ENCODE results near the gene SLC12A6.
"Not testable (repeated sequence)": the region's sequence is repeated elsewhere in the genome, so short reads cannot be mapped to it uniquely, and the experiment has no call there.

SLC12A6 gene

DNA sequence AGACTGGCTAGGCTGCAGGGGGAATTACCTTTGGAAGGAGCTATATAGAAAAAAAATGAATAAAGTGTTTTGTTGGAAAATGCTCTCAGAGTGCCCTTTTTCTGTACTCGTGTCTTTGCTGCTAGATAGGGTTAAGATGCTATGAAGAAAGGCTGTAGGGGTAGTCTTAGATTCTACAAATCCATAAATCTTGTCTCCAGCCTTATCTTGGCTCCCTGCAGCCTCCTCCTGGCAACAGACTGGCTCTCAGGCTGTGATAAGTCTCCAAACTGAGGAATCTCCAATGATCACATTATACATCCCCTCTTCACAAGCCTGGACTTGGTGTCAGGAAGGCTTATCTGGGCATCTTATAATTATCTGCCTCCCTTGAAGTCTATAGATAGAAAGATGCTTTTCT, 20.1 kb upstream of the SLC12A6 start:
- no peak for DNase-seq (ENCODE audit: low read depth in 2 of 2)

DNA sequence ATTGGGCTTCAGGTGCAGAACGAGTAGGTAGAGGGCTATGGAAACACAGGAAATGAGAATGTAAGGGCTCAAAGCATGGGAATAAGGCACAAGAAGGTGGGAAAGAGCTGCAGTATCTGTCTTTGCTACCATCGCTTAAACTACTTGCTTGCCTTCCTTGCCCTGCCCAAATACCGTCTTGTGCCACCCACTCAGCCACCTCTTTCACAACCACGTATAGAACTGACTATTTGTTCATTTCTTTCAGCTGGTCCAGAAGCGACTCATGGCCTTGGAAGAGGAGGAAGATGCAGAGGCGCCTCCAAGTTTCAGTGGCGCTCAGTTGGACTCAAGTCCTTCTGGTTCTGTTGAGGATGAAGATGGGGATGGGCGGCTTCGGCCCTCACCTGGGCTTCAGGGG, 17.7 kb upstream of the SLC12A6 start:
- no peak for DNase-seq (ENCODE audit: low read depth in 2 of 2)

DNA sequence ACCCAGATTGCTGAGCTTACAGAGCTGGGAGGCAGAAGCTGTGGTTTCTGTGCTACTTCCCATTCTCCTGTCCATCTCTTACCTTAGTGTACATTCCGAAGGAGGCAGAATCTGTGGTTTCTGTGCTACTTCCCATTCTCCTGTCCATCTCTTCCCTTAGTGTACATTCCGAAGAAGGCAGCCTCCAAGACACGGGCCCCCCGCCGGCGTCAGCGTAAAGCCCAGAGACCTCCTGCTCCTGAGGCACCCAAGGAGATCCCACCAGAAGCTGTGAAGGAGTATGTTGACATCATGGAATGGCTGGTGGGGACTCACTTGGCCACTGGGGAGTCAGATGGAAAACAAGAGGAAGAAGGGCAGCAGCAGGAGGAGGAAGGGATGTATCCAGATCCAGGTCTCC, 16.7 kb upstream of the SLC12A6 start:
- DNase-seq (ENCODE audit: low read depth in 2 of 2): no peak

DNA sequence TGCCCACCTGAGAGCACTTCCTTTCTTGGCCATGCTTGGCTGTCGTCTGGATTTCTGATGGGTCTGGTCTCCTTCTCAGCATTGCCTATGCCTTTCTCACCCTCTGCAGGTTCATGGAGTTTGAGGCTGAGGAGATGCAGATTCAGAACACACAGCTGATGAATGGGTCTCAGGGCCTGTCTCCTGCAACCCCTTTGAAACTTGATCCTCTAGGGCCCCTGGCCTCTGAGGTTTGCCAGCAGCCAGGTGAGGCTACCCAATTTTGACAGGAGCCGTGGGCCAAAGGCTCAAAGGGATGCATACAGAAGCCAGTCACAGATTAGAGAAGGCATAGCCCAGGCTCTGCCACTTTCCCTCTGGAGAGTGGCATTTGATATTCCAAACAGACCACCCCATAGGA, 16.0 kb upstream of the SLC12A6 start:
- DNase-seq (ENCODE audit: low read depth in 2 of 2): no peak

DNA sequence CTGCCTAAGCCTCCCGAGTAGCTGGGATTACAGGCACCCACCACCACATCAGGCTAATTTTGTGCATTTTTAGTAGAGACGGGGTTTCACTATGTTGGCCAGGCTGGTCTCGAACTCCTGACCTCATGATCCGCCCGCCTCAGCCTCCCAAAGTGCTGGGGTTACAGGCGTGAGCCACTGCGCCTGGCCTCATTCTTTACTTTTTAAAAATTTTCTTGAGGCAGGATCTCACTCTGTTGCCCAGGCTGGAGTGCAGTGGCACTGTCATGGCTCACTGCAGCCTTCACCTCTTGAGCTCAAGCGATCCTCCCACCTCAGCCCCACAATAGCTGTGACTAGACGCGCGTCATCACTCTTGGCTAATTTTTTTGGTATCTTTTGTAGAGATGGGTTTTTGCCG, 15.4 kb upstream of the SLC12A6 start:
- not testable (repeated sequence) for DNase-seq (ENCODE audit: low read depth in 2 of 2)

DNA sequence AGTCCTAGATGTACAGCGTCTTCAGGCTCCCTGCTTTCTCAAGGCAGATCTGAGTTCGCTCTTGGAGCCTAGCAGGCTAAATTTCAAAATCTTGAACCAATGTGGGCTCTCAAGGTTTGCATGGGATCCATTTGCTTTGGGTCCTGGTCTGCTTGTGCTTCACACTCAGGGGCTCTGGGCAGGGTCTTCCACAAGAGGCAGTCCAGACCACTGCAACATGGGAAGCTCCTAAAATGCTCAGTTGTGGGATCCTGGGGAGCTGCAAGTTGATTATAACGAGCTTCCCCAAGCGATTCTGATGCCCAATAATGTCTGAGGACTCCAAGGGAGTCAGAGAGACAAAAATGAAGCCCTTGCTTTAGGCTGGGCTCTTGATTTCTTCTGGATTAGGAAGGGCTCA, 12.2 kb upstream of the SLC12A6 start:
- no peak for DNase-seq (ENCODE audit: low read depth in 2 of 2)

DNA sequence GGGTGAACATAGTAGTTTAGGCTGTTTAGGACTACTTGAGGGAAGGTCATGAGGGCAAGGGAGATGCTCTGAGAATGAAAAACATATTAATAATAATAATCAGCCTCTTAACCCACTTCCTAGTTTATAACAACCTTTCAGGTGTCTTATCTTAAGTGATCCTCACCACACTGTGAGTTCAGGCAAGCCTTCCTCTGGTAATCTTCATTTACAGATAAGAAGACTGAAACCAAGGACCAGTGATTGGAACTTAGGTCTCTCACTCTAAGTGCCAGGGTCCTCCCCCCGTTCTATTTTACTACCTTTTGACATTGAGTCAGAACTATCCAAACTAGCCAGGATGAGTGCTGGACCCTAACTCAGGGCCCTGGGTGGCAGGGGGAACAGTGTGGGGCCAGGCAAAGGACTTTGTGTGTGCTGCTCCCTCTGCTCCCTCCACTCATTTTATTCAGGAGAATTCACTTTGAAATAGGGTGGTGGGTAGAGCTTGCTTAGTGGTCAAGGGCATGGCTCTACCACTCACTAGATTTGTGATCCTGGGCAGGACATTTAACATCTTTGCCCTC, 11.2 kb upstream of the SLC12A6 start:
- DNase-seq (ENCODE audit: low read depth in 2 of 2): no peak

DNA sequence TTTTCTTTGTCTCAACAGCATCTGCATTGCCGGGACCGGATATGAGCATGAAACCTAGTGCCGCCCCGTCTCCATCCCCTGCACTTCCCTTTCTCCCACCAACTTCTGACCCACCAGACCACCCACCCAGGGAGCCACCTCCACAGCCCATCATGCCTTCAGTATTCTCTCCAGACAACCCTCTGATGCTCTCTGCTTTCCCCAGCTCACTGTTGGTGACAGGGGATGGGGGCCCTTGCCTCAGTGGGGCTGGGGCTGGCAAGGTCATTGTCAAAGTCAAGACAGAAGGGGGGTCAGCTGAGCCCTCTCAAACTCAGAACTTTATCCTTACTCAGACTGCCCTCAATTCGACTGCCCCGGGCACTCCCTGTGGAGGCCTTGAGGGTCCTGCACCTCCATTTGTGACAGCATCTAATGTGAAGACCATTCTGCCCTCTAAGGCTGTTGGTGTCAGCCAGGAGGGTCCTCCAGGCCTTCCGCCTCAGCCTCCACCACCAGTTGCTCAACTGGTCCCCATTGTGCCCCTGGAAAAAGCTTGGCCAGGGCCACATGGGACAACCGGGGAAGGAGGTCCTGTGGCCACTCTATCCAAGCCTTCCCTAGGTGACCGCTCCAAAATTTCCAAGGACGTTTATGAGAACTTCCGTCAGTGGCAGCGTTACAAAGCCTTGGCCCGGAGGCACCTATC, 10.5 kb upstream of the SLC12A6 start:
- DNase-seq (ENCODE audit: low read depth in 2 of 2): no peak

DNA sequence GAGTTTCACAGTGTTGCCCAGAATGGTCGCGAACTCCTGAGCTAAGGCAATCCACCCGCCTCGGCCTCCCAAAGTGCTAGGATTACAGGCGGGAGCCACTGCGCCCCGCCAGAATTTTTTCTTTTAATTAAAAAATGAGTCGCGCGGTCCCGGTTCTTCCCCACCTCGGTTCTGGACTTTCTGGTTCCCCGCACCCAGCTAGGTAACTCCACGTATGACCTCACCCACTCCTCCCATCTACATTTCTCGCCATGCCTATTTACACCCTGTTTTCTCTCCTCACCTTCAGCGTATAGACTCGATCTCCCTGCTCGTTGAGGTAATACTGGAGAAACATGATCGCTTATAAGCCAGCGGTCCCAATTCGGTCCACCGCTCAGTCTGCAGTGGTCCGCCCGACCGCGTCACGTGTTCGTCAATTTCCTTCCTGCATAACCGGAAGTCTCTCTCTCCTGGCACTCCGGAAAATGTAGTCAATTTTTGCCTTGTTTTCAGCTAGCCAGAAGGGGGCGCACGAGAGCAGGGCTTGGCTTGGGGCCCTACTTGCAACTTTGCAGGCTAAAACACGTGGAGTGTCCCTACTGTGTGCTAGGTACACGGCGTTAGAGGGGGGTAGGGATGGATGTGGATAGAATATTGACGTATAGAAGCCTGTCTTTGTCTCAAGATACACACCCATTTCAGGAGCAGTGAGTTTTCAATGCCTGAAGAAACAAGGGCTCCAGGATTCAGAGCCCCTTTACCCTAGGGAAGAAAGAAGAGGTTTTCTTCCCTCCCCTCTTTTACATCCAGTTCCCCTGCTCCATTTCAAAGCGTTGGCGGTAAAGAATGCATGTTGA, 5.4 kb upstream of the SLC12A6 start, which contains the start of the genes NOP10 and NUTM1:
Gene NOP10 (minus strand): TSS at position 400 of the 839 bp plus-strand sequence. CDS start 63 bp downstream, at position 337.
Gene NUTM1 (plus strand): TSS at position 579 of the 839 bp plus-strand sequence. CDS start 382 bp downstream, outside the sequence.
- DNase-seq (ENCODE audit: low read depth in 2 of 2): peak; percentile 85 to 92

DNA sequence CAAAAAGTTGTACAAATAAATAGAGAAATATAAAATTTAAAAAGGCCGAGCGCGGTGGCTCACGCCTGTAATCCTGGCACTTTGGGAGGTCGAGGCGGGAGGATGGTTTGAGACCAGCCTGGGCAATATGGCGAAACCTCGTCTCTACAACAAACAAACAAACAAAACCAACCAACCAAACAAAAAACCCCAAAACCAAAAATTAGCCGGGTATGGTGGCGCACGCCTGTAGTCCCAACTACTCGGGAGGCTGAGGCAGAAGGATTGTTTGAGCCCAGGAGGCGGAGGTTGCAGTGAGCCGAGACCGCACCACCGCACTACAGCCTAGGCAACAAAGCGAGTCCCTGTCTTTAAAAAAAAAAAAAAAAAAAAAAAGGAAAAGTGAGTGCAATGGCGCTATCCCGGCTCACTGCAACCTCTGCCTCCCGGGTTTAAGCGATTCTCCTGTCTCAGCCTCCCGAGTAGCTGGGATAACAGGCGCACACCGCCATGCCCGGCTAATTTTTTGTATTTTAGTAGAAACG, 4.7 kb upstream of the SLC12A6 start:
- DNase-seq (ENCODE audit: low read depth in 2 of 2): not testable (repeated sequence)

DNA sequence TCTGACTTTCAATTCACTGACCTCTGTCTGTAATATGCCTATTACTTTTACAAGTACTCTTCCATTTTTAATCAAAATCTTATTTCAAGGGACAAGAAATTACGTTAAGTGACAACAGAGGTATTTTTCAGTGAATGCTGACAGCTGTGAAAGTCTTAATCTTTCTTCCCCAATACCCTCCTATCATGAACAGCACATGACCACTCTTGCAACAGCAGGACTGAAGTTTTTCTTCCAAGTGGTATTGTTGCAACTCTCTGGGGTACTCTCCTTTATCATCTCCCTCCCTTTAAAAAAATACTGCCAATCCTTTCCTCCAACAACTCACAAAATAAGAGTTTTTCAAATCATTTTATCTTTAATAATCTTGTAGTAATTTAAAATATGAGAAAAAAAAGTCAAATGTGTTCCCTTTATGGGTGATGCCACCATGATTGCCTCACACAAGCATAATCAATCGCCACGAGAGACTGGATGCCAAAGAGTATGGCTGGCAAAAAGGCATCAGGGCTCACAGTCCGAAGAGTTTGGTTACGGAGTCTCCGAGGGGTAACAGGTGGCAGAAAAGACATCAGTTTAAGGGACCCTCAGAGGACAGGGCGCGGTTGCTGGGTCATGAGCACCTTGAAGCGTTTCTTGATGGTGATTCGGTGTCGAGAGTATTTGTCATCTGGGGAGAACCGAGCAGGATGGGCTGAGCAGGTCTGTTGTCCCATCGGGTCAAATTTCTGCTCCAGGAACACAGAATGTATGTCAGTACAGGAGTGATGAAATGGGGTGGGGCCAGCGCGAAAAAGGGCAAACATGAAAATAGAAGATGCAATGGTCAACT, 4.0 kb upstream of the SLC12A6 start:
- DNase-seq (ENCODE audit: low read depth in 2 of 2): no peak

DNA sequence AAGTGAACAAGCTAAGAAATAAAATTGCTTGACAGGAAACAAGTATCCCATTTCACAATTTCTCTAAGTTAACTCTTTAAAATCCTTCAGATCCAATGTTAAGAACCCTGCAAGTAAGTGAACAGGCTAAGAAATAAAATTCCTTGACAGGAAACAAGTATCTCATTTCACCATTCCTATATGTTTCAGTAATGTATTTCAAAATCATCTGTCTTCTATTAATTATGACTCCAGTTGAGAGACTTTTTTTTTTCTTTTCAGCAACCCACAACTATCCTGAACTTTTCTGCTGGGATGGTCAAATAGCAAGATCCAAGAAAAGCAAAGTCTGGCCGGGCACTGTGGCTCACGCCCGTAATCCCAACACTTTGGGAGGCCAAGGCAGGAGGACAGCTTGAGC, 2.4 kb upstream of the SLC12A6 start:
- DNase-seq (ENCODE audit: low read depth in 2 of 2): no peak

DNA sequence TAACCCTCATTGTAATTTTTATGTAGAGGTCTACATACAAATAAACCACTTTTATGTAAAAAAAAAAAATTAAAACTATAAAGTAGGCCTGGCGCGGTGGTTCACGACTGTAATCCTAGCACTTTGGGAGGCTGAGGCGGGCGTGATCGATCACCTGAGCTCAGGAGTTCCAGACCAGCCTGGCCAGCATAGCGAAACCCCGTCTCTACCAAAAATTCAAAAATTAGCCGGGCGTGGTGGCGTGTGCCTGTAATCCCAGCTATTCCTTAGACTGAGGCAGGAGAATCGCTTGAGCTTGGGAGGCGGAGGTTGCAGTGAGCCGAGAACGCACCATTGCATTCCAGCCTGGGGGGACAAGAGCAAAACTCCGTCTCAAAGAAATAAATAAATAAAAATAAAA, 766 bp upstream of the SLC12A6 start:
- no peak for DNase-seq (ENCODE audit: low read depth in 2 of 2)

DNA sequence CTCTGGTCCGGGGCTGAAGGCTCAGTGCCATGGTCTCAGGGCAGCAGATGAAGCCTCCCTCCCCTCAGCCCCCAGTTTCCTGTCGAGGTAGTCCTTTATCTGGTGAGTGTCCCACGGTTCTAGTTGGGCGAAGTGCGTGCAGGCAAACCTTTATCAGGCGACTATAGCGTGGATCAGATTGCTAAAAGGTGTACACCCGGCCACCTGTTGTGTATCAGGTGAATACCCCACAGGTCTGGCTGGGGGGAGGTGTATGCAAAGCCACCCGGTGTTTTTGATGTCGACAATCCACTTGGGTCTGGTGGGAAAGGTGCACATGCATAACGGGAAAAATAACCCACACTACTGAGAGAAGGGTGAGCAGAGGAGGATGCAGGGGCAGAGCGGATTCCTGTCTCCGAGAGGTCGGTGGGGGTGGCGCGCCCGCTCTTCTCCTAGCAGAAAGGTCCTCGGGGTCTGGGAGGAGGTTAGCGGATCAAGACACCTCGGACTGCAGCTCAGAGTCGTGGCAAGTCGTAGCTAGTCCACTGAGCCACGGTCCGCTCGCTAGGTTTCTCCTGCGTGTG, 507 bp downstream of the SLC12A6 start:
- peak in 1 of 2 donors; percentile 16 for DNase-seq (ENCODE audit: low read depth in 2 of 2)

DNA sequence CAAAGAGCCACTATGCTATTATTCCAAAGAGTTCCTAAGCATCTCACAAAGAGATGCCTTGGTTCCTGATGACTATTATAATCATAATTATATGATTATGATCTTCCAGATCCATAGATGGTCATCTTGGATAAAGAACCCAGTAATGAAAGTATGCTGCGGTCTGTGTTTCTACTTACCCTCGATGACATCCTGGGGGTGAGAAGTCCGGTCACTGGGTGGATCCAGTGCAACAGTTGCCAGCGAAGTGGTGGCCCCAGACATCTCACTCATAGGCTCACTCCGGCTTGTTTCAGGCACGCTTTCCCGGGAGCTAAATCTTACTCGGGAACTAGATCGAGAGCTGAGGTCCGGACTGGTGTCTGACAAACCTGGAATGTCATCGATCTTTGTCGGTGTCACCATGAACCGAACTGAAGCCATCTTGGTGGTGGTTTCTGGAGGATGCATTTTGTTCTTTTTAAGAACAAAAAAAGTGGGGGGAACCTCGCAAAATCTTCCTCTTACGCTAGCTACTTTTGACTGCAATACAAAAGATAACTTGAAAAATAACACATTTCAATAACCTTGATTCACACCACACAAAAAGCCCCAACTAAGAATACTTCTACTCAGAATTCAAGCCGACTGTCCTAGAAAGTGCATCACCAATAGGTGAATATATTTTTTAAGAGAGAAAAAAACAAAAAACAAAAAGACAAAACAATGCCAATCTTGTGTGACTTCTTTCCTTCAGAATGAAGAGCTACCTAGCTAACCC, 1.2 kb downstream of the SLC12A6 start:
- no peak for DNase-seq (ENCODE audit: low read depth in 2 of 2)

DNA sequence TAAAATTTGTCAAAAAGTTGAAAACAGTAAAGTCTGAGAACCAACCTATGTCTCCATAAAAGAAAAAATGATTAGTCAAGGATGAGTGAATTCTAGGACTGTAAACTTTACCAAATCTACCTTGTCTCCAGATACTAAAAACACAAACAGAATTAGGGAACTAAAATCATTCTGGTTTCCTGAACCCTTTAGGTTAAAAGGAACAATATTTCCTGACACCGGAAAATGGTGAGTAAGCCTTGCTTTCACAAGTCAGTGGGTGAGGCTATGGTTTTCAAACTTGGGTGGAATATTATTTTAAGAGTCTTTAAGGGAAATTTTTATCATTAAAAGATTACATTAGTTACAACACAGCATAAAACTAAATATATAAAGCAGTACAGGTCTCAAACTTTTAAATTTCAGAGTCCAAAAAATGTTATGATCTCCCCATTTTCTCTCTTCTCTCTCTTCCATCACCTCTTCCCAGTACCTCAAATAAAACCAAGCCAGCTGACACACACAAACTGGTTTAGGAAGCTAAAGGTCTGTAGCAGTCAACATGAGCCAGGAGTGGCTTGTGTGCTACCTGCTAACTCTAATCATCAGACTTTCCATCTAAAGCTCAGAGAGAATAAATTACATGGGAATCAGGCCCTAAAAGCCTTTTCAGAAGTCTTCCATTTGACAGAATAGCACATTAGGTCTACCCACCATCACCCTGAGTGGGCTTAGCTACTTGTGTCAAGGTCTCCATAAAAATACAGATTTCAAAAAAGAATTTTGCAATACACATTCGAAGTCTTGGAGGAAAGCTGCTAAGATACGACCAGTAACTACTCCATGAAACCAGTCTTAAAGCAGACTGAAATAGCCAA, 2.2 kb downstream of the SLC12A6 start:
- DNase-seq (ENCODE audit: low read depth in 2 of 2): no peak

DNA sequence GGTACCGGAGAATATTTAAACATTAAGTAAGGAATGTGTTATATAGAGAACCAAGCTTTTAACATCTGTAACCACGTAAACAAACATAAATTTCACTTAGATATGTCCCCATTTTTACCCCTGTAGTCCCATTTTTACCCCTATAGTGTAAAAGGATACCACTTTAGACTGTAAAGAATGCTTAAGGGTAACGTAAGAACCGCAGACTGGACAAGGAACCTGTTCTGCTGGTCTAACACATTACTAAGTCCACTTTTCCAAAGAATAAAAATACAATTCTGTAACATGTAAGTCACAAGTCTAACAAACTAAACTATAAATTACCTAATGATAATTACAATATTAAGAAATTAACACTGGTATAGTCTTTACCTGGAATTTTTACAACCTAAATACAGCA, 2.9 kb downstream of the SLC12A6 start:
- DNase-seq (ENCODE audit: low read depth in 2 of 2): no peak

DNA sequence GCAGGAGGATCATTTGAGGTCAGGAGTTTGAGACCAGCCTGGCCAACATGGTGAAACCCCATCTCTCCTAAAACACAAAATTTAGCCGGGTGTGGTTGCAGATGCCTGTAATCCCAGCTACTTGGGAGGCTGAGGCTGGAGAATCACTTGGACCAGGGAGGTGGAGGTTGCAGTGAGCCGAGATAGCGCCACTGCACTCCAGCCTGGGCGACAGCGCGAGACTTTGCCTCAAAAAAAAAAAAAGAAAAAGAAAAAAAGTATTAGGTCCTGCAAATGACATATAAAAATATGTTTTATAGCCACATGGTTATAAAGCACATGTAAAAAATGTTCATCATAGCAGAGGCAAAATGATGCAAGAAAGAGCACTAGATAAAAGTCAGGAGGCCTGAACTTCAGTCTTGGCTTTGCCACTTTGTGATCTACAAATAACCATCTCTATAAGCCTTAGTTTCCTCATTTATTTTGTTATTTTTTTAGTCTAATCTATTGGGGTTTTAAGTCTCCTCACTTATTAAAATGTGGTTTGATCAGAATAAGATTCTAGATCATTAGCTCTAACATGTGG, 4.9 kb downstream of the SLC12A6 start:
- DNase-seq (ENCODE audit: low read depth in 2 of 2): no peak

DNA sequence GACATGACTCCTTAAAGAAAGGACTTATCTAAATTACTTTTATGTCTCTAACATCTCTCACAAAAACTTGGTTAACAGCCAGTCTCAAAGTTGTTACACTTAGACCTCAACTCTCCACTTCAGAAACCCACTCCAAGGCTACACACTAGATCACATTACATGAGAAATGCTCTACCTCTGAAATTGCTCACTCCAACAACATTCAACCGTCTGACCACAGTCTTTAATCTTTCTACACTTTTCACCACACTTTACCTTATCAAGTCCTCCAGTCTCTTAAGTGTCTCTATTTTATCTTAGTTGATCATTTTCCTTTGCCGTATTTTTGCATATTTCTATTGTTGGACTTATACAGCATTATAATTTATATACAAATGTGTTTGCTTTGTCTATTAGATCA, 5.8 kb downstream of the SLC12A6 start:
- DNase-seq (ENCODE audit: low read depth in 2 of 2): no peak

Measured in stimulated activated CD4-positive, alpha-beta T cell treated with anti-CD3 and anti-CD28 coated beads, Interleukin-15, amount 100 ng/mL, for 48 hours (primary cell).